Prostate gland (tissue), 2 donors: ENCODE results near the gene STK4. TPM values are rescaled to one million over a fixed set of nuclear protein-coding genes. Genes with fewer than 3 reads are reported as not detected.

Experiments
- DNase-seq: peaks from one replicate; pipeline ENCODE4 v3.0.0-alpha.2; 2019; ENCODE audit warnings: low spot score
- H3K27ac ChIP-seq, 2 donors: fragments of 200-600 bp; sonication (generic); 2 replicates each; pipeline ENCODE4 v1.5.1; 2017 to 2019
- H3K27me3 ChIP-seq: fragments of 200-600 bp; sonication (generic); replicated peaks from 2 replicates; pipeline ENCODE4 v1.5.1; 2019; ENCODE audit not compliant: insufficient read depth
- H3K36me3 ChIP-seq, 2 donors: fragments of 200-600 bp; sonication (generic); 1 replicate in 1 of 2; 2 replicates in 1 of 2; pipeline versions ENCODE4 v1.5.1 to v1.8.1; 2017 to 2019
- H3K4me1 ChIP-seq: fragments of 200-600 bp; sonication (generic); replicated peaks from 2 replicates; pipeline ENCODE4 v1.5.1; 2019
- H3K4me3 ChIP-seq, 2 donors: fragments of 200-600 bp; sonication (generic); 2 replicates each; pipeline ENCODE4 v1.5.1; 2017 to 2019
- H3K9me3 ChIP-seq: fragments of 200-600 bp; sonication (generic); 2 replicates; pipeline ENCODE4 v1.5.1; 2017
- CTCF ChIP-seq, 4 experiments: fragments of 200-600 bp in 2 of 4; fragments of 450-650 bp in 2 of 4; sonication (generic) in 2 of 4; IDR thresholded peaks; 1 replicate in 3 of 4; 2 replicates in 1 of 4; pipeline ENCODE4 v1.5.1; 2016 to 2019; ENCODE audit warnings: antibody characterized with exemption in 4 of 4, mild to moderate bottlenecking in 2 of 4, moderate library complexity in 2 of 4
- POLR2A ChIP-seq: fragments of 450-650 bp; IDR thresholded peaks from one replicate; pipeline ENCODE4 v1.6.1; 2016; ENCODE audit warnings: antibody characterized with exemption, mild to moderate bottlenecking
- POLR2AphosphoS5 ChIP-seq: sonication (generic); formaldehyde crosslinking; IDR thresholded peaks from one replicate; pipeline ENCODE4 v1.6.1; 2017; ENCODE audit warnings: antibody characterized with exemption
- WGBS: methylation state at CpG from one replicate; pipeline ENCODE4 v1.1.5; 2018; 5-methylcytosine and 5-hydroxymethylcytosine counted together
- intact Hi-C: fragments of 100-400 bp; cut with DNase I; formaldehyde crosslinking; loops from one replicate; pipeline ENCODE4 v1.14.2; 2022
- total RNA-seq, 2 donors: library from RNA; depleted of rRNA; stranded (reverse); fragments of >200 nt; gene quantifications; one replicate each; pipeline ENCODE4 v1.1.0, GENCODE V29; 2016

Gene STK4
- total RNA-seq, 2 donors from 2014 or later = 14.4 to 35.1 TPM

- TF ChIP-seq CTCF (IDR thresholded peaks at IDR 0.05) (no peak), POLR2A (no peak), POLR2AphosphoS5 (no peak)
- H3K9me3 ChIP-seq = no peaks in the 10 kb centered on the region
- H3K4me3 ChIP-seq = no peak overlapping the region
- H3K36me3 ChIP-seq = no peaks in the 10 kb centered on the region
- no peak overlapping the region for H3K27ac ChIP-seq
- no peak for DNase-seq
- H3K4me1 ChIP-seq = no peaks in the 10 kb centered on the region
- no peaks in the 10 kb centered on the region for H3K27me3 ChIP-seq
- intact Hi-C loops = loop anchor here (5.0 kb wide), 1 partner anchor 82 kb away; no protein-coding TSS in a partner anchor
- 65% methylated on average over 4 of the region's 4 CpGs for whole genome bisulfite sequencing
Observed at GRCh38 chr20:45014671-45015415, 48.5 kb downstream of the STK4 start.

GRCh38 chr20:45016089-45016671 is 49.9 kb downstream of the STK4 start:
- Histone ChIP-seq H3K4me3 (no peak overlapping the region), H3K4me1 (no peaks in the 10 kb centered on the region), H3K9me3 (no peaks in the 10 kb centered on the region), H3K27ac (no peak overlapping the region), H3K36me3 (no peaks in the 10 kb centered on the region), H3K27me3 (no peaks in the 10 kb centered on the region)
- intact Hi-C loops = loop anchor here (5.0 kb wide), 1 partner anchor 81 kb away; no protein-coding TSS in a partner anchor
- WGBS = 41% methylated on average over 5 of the region's 5 CpGs
- DNase-seq = no peak
- no peak for TF ChIP-seq CTCF (IDR thresholded peaks at IDR 0.05)
- no peak for TF ChIP-seq POLR2A
- no peak for TF ChIP-seq POLR2AphosphoS5

- 93% methylated on average over 5 of the region's 5 CpGs for WGBS
Observed at GRCh38 chr20:45017281-45017680, 51.0 kb downstream of the STK4 start.

GRCh38 chr20:45017857-45018256 is 51.5 kb downstream of the STK4 start:
- TF ChIP-seq CTCF (IDR thresholded peaks at IDR 0.05) = no peak
- no peak for TF ChIP-seq POLR2AphosphoS5
- no peak for TF ChIP-seq POLR2A
- no peaks in the 10 kb centered on the region for H3K27me3 ChIP-seq
- H3K9me3 ChIP-seq = no peaks in the 10 kb centered on the region
- H3K27ac ChIP-seq = no peak overlapping the region
- intact Hi-C loops = loop anchor here (5.0 kb wide), 1 partner anchor 79 kb away; no protein-coding TSS in a partner anchor
- no peaks in the 10 kb centered on the region for H3K4me1 ChIP-seq
- H3K4me3 ChIP-seq = no peak overlapping the region
- DNase-seq = no peak
- no peaks in the 10 kb centered on the region for H3K36me3 ChIP-seq

More at GRCh38 chr20:45017281-45017680, 51.0 kb downstream of the STK4 start:
- Histone ChIP-seq H3K27me3 (no peaks in the 10 kb centered on the region), H3K4me1 (no peaks in the 10 kb centered on the region), H3K4me3 (no peak overlapping the region), H3K36me3 (no peaks in the 10 kb centered on the region), H3K9me3 (no peaks in the 10 kb centered on the region), H3K27ac (no peak overlapping the region)
- no peak for TF ChIP-seq POLR2AphosphoS5
- TF ChIP-seq CTCF (IDR thresholded peaks at IDR 0.05) = no peak
- intact Hi-C loops = loop anchor here (5.0 kb wide), 1 partner anchor 80 kb away; no protein-coding TSS in a partner anchor
- DNase-seq = no peak
